Endothelial cell of umbilical vein (primary cell): ENCODE measurements around the gene CDH23. TPM values are rescaled to one million over a fixed set of nuclear protein-coding genes. Genes with fewer than 3 reads are reported as not detected.

Experiments
- BruUV-seq: library from RNA; stranded (reverse); fragments of 400-500 nt; replicated peaks from 2 replicates; lab custom pipeline; 2021; lab: Mats Ljungman, UMichigan
- CTCF ChIA-PET: fragments of 300-600, 350-600 bp; sonication (Branson Sonifier 250); formaldehyde crosslinking; loops from one replicate; lab custom pipeline; 2021; ENCODE audit warnings: antibody characterized with exemption, inconsistent platforms; lab: Charles Lee
- POLR2A ChIA-PET: fragments of 300-600, 350-600 bp; sonication (Branson Sonifier 250); formaldehyde crosslinking; loops from one replicate; lab custom pipeline; 2021; ENCODE audit warnings: antibody characterized with exemption, inconsistent platforms; lab: Charles Lee
- DNase-seq: peaks from one replicate; pipeline ENCODE4 v3.0.0-alpha.2; 2011; ENCODE audit warnings: low read depth, low spot score
- FAIRE-seq: peaks from 2 replicates; lab custom pipeline; 2011; peaks lifted over from hg19 to GRCh38; lab: Jason Lieb, UNC
- H2AFZ ChIP-seq: 2 replicates; pipeline ENCODE4 v1.6.0; 2012; ENCODE audit warnings: low read depth, low read length, control low read depth, inconsistent platforms
- H3K27ac ChIP-seq: 2 replicates; pipeline ENCODE4 v1.5.1; 2011; ENCODE audit warnings: low read depth, mild to moderate bottlenecking, control low read depth, low read length, moderate library complexity; ENCODE audit not compliant: insufficient read depth
- H3K27me3 ChIP-seq, 2 experiments: 2 replicates each; pipeline versions ENCODE4 v1.6.0 to v1.6.1; 2011; ENCODE audit warnings: low read length in 2 of 2, mixed read lengths in 1 of 2; ENCODE audit not compliant: control insufficient read depth in 2 of 2, insufficient read depth in 2 of 2
- H3K36me3 ChIP-seq, 2 experiments: 2 replicates in 1 of 2; 3 replicates in 1 of 2; pipeline ENCODE4 v1.5.1; 2011; ENCODE audit warnings: low read length in 2 of 2, mild to moderate bottlenecking in 1 of 2, moderate library complexity in 1 of 2; ENCODE audit not compliant: control insufficient read depth in 2 of 2, insufficient read depth in 2 of 2; ENCODE audit errors: extremely low read depth in 1 of 2
- H3K4me1 ChIP-seq: 3 replicates; pipeline ENCODE4 v1.5.1; 2011; ENCODE audit warnings: mild to moderate bottlenecking, low read length; ENCODE audit not compliant: control insufficient read depth, insufficient read depth; ENCODE audit errors: extremely low read depth
- H3K4me2 ChIP-seq: 2 replicates; pipeline ENCODE4 v1.6.1; 2011; ENCODE audit warnings: low read length, control low read depth, mixed read lengths; ENCODE audit not compliant: insufficient read depth
- H3K4me3 ChIP-seq, 3 experiments: fragments of 200-600 bp in 1 of 3; sonication (generic), shearing (Covaris generic) in 1 of 3; replicated peaks in 1 of 3; 2 replicates each; pipeline ENCODE4 v1.5.1; 2011 to 2016; ENCODE audit warnings: control low read depth in 3 of 3, low read length in 3 of 3, mild to moderate bottlenecking in 2 of 3, inconsistent platforms in 1 of 3, low read depth in 1 of 3, moderate library complexity in 1 of 3; ENCODE audit not compliant: insufficient read depth in 1 of 3
- H3K79me2 ChIP-seq: 2 replicates; pipeline ENCODE4 v1.6.0; 2012; ENCODE audit warnings: low read length, inconsistent platforms; ENCODE audit not compliant: control insufficient read depth, insufficient read depth
- H3K9ac ChIP-seq: replicated peaks from 2 replicates; pipeline ENCODE3; 2011; ENCODE audit warnings: low read length, control low read depth; ENCODE audit not compliant: insufficient read depth; ENCODE audit errors: extremely low read depth
- H3K9me1 ChIP-seq: replicated peaks from 3 replicates; pipeline ENCODE4 v1.6.0; 2011; ENCODE audit warnings: mild to moderate bottlenecking, low read length; ENCODE audit not compliant: control insufficient read depth, insufficient read depth; ENCODE audit errors: extremely low read depth
- H3K9me3 ChIP-seq: replicated peaks from 2 replicates; pipeline ENCODE4 v1.5.1; 2012; ENCODE audit warnings: low read length, inconsistent platforms; ENCODE audit not compliant: control insufficient read depth, insufficient read depth
- H4K20me1 ChIP-seq: replicated peaks from 2 replicates; pipeline ENCODE3; 2011; ENCODE audit warnings: mild to moderate bottlenecking, low read length; ENCODE audit not compliant: control insufficient read depth, insufficient read depth; ENCODE audit errors: extremely low read depth
- CTCF ChIP-seq, 2 donors: IDR thresholded peaks; 1 replicate in 1 of 2; 2 replicates in 1 of 2; pipeline ENCODE4 v1.5.1; 2011; ENCODE audit warnings: low read length in 2 of 2, mild to moderate bottlenecking in 2 of 2, moderate library complexity in 2 of 2, control low read depth in 1 of 2, inconsistent platforms in 1 of 2, low read depth in 1 of 2; ENCODE audit not compliant: insufficient read depth in 1 of 2; ENCODE audit errors: extremely low read depth in 1 of 2
- EZH2 ChIP-seq: IDR thresholded peaks from 2 replicates; pipeline ENCODE4 v1.6.1; 2012; ENCODE audit warnings: borderline replicate concordance, low read depth, mild to moderate bottlenecking, moderate library complexity, low read length, inconsistent platforms; ENCODE audit not compliant: severe bottlenecking
- FOS ChIP-seq: IDR thresholded peaks from 2 replicates; pipeline ENCODE4 v1.6.1; 2011; ENCODE audit warnings: mild to moderate bottlenecking, low read length, moderate library complexity, borderline replicate concordance; ENCODE audit not compliant: insufficient read depth
- GATA2 ChIP-seq: IDR thresholded peaks from 2 replicates; pipeline ENCODE4 v1.7.0; 2011; ENCODE audit warnings: low read depth, mild to moderate bottlenecking, moderate library complexity, mixed read lengths, low read length; ENCODE audit not compliant: insufficient read length, insufficient read depth
- JUN ChIP-seq: IDR thresholded peaks from 2 replicates; pipeline ENCODE4 v1.6.1; 2011; ENCODE audit warnings: borderline replicate concordance, low read depth; ENCODE audit not compliant: insufficient read length, insufficient read depth
- MAX ChIP-seq: IDR thresholded peaks from 2 replicates; pipeline ENCODE4 v1.6.1; 2011; ENCODE audit not compliant: insufficient read depth, insufficient read length
- MYC ChIP-seq: IDR thresholded peaks from one replicate; pipeline ENCODE4 v1.6.1; 2011; ENCODE audit warnings: mild to moderate bottlenecking, low read depth, low read length
- POLR2A ChIP-seq: IDR thresholded peaks from 2 replicates; pipeline ENCODE4 v1.6.1; 2012; ENCODE audit warnings: low read depth, mild to moderate bottlenecking, control low read depth, low read length
- POLR2AphosphoS5 ChIP-seq: IDR thresholded peaks from 2 replicates; pipeline ENCODE4 v1.6.1; 2012; ENCODE audit warnings: low read depth, mild to moderate bottlenecking, control low read depth, low read length, moderate library complexity; ENCODE audit not compliant: insufficient read depth
- dilution Hi-C: fragments of 300-500 bp; cut with MboI; formaldehyde crosslinking; loops from one replicate; pipeline ENCODE4 v1.15.0; 2019; ENCODE audit warnings: low sequenced_read_pairs; ENCODE audit not compliant: extremely low pct_ligation_motif_present
- intact Hi-C: fragments of 100-400 bp; cut with micrococcal nuclease; formaldehyde crosslinking; loops from one replicate; pipeline ENCODE4 v1.10.0; 2022
- polyA plus RNA-seq, 4 experiments: library from polyadenylated mRNA; depleted of rRNA in 3 of 4; stranded (reverse) in 3 of 4; unstranded in 1 of 4; fragments of >200 nt; gene quantifications; 2 replicates each; pipeline versions ENCODE4 v1.2.1 to v1.2.3, GENCODE V29; 2011 to 2012; ENCODE audit warnings: missing spikeins in 1 of 4
- total RNA-seq: library from RNA; stranded (reverse); gene quantifications from 2 replicates; pipeline ENCODE4 v1.2.3, GENCODE V29; 2021

CDH23 gene
- total and polyA plus RNA-seq, 2 donors (not counting 3 experiments of a cell fraction or from before 2014, with no cell fraction given), result not detected

- intact Hi-C loops, result no loop called here
- FAIRE-seq, result no peak
- no peaks in the 10 kb centered on the region for H3K27me3 ChIP-seq
Measured at GRCh38 chr10:71551970-71552369, 155.2 kb downstream of the CDH23 start.

More at GRCh38 chr10:71551970-71552369, 155.2 kb downstream of the CDH23 start:
- Histone ChIP-seq H4K20me1 (no peaks in the 10 kb centered on the region), H3K27ac (no peak overlapping the region), H3K79me2 (no peaks in the 10 kb centered on the region), H3K4me2 (no peak overlapping the region), H3K9me3 (no peaks in the 10 kb centered on the region), H3K36me3 (no peaks in the 10 kb centered on the region), H3K4me1 (no peaks in the 10 kb centered on the region), H3K9me1 (no peaks in the 10 kb centered on the region), H3K4me3 (no peak overlapping the region), H3K9ac (no peak overlapping the region), H2AFZ (no peak overlapping the region)
- no peak for DNase-seq
- ChIA-PET CTCF (no interaction called here), POLR2A (no interaction called here)
- dilution Hi-C loops, result no loop called here
- BruUV-seq, result no TSS peak
- no peak for TF ChIP-seq FOS
- no peak for TF ChIP-seq JUN
- no peak for TF ChIP-seq EZH2
- TF ChIP-seq POLR2A, result no peak
- no peak for TF ChIP-seq MAX
- TF ChIP-seq POLR2AphosphoS5, result no peak
- TF ChIP-seq GATA2, result no peak
- TF ChIP-seq MYC, result no peak
- TF ChIP-seq CTCF (IDR thresholded peaks at IDR 0.05; ENCODE audit: extremely low read depth in 1 of 2, insufficient read depth in 1 of 2, low read depth in 1 of 2, low read length in 2 of 2), result no peak
